Mononuclear cell (primary cell): Measurements from ENCODE around the gene PLAGL1. TPM values are rescaled to one million over a fixed set of nuclear protein-coding genes. Genes with fewer than 3 reads are reported as not detected.

Experiments
- H3K27me3 ChIP-seq: 2 replicates; pipeline ENCODE4 v1.6.0; 2011; ENCODE audit warnings: low read length, control low read depth; ENCODE audit not compliant: insufficient read depth
- H3K4me1 ChIP-seq: 2 replicates; pipeline ENCODE4 v1.5.1; 2011; ENCODE audit warnings: mild to moderate bottlenecking, low read length, control low read depth; ENCODE audit not compliant: insufficient read depth
- H3K4me3 ChIP-seq: 2 replicates; pipeline ENCODE4 v1.5.1; 2011; ENCODE audit warnings: mild to moderate bottlenecking, low read length, moderate library complexity
- H3K9me3 ChIP-seq: 2 replicates; pipeline ENCODE4 v1.5.1; 2011; ENCODE audit warnings: low read depth, mild to moderate bottlenecking, control low read depth, low read length
- total RNA-seq: library from RNA; depleted of rRNA; stranded (reverse); fragments of >200 nt; gene quantifications from one replicate; pipeline ENCODE4 v1.2.3, GENCODE V29; 2012

PLAGL1 gene
- total RNA-seq, 1 donor = 3.3 TPM

DNA sequence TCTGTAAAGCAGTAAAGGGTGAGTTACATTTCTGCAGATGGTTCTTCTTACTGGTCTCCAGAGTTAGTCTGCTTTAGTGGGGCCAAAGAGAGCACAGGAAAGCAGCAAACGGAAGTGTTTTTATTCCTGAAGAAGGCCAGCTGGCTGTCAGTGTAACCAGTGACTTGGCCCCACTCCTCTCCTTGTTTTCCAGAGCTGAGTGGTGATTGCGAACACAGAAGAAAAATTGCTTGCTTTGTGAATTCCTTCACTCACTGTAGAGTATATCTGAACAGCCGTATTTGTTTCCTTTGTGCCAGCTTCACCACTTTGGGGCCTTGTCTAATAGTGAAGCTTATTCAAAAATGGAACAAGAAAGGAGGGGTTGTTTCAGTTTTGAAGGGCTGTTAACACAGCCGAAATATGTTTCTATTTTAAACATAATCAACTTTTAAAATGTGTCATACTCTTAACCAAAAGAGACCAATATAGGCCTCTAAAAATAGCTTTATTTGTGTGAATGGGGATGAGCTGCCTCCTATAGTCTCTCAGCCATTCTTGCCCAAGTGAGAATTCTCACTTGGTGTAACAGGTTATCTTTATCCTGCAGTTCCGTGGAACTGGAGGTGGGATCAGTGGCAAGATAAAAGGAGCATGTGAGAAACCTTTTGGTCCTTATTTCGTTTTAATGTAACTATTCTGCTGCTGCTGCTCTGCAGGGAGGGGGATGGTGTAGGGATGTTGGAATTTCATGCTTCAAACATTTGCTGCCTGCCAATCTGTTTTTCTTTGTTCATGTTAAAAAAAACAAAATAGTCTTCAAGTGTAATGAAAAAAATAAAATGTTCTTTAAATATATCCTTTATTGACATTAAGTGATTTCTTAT lies 105.9 kb downstream of the PLAGL1 start:
- H3K4me1 ChIP-seq = no peaks in the 10 kb centered on the region
- no peaks in the 10 kb centered on the region for H3K9me3 ChIP-seq
- H3K27me3 ChIP-seq = no peaks in the 10 kb centered on the region
- H3K4me3 ChIP-seq = no peak overlapping the region

- H3K4me3 ChIP-seq = no peak overlapping the region
- no peaks in the 10 kb centered on the region for H3K9me3 ChIP-seq
- H3K27me3 ChIP-seq = no peaks in the 10 kb centered on the region
- H3K4me1 ChIP-seq = no peaks in the 10 kb centered on the region
Measured at GRCh38 chr6:143900358-143900757, 107.7 kb downstream of the PLAGL1 start.

DNA sequence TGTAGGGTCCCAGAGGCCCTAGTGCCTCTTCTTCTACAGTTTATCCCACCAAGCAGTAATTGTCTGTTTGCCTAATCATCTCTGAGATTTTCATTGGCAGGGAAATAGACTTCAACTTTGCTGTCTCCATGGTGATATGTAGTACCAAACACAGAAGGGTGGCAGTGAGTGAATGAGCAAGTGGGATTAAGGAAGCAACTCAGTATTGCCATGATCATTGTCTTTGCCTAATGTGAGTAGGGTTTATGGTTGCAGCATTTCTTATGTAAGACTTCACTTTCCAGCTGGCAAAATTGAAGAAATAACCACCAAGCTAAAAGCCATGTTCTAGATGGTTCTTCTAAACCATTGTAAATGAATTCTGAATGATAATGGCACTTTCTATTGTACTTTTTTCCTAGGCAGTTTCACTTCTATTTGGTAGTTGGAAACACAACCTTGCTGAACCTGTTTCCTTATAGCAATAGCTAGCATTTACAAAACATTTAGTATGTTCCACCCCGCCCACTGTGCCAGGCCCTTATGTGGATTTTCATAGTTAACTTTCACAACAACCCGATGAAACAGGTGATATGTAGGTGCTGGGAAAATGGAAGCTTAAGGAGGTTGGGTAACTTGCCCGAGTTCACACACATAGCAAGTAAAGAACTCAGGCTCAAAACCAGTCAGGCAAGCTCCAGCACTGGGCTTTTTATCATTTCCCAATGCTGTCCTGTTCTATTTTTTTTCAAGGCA lies 111.8 kb downstream of the PLAGL1 start:
- no peaks in the 10 kb centered on the region for H3K9me3 ChIP-seq
- H3K4me1 ChIP-seq = no peaks in the 10 kb centered on the region
- H3K4me3 ChIP-seq = no peak overlapping the region
- H3K27me3 ChIP-seq = no peaks in the 10 kb centered on the region

DNA sequence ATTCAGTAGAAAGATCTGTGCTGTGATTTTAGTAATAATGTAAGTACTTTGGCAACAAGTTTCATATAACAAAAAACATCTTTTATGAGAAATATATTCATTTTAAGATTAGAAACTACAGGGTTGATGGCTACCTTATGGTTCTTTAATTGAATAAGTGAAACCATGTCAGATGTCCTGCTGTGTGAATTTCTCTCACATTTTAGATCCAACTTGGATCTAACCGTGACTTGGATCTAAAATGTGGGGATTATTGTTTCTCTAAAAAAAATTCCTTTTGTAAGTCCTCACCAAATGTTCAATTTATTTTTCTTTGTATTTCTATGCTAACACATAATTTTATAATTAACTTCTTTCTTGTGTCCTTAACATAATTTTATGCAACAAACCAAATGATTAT lies 113.4 kb downstream of the PLAGL1 start:
- Histone ChIP-seq H3K27me3 (no peaks in the 10 kb centered on the region), H3K9me3 (no peaks in the 10 kb centered on the region), H3K4me1 (no peaks in the 10 kb centered on the region), H3K4me3 (no peak overlapping the region)

Other genes with a start within 250 kb of the PLAGL1 start
- gene LTV1, start 164.9 kb downstream of the PLAGL1 start, total RNA-seq = 18.8 TPM
- gene ZC2HC1B, start 143.8 kb downstream of the PLAGL1 start, total RNA-seq = not detected
- gene SF3B5, start 87.3 kb upstream of the PLAGL1 start, total RNA-seq = 86.1 TPM
- 118 TPM for gene STX11, start 142.3 kb upstream of the PLAGL1 start, total RNA-seq